ENCODE measurements around the gene CMSS1.

- TF ChIP-seq, protein P1, sequence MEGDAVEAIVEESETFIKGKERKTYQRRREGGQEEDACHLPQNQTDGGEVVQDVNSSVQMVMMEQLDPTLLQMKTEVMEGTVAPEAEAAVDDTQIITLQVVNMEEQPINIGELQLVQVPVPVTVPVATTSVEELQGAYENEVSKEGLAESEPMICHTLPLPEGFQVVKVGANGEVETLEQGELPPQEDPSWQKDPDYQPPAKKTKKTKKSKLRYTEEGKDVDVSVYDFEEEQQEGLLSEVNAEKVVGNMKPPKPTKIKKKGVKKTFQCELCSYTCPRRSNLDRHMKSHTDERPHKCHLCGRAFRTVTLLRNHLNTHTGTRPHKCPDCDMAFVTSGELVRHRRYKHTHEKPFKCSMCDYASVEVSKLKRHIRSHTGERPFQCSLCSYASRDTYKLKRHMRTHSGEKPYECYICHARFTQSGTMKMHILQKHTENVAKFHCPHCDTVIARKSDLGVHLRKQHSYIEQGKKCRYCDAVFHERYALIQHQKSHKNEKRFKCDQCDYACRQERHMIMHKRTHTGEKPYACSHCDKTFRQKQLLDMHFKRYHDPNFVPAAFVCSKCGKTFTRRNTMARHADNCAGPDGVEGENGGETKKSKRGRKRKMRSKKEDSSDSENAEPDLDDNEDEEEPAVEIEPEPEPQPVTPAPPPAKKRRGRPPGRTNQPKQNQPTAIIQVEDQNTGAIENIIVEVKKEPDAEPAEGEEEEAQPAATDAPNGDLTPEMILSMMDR (IDR thresholded peaks at IDR 0.05; ENCODE audit: poor library complexity, severe bottlenecking) = no peak
- TF ChIP-seq TAF1 (IDR thresholded peaks at IDR 0.05; ENCODE audit: low read depth) = no peak
- TF ChIP-seq REST (IDR thresholded peaks at IDR 0.05; ENCODE audit: borderline replicate concordance) = no peak
These were observed 263.6 kb downstream of the CMSS1 start for GRCh38 chr3:100081311-100081710.
